Adipose tissue (tissue), 3 donors: ENCODE measurements around the gene KLHDC7B. TPM values are rescaled to one million over a fixed set of nuclear protein-coding genes. Genes with fewer than 3 reads are reported as not detected.
"Not testable (repeated sequence)": the region's sequence is repeated elsewhere in the genome, so short reads cannot be mapped to it uniquely, and the experiment has no call there.

ENCODE experiments used
- H3K27ac ChIP-seq: one replicate; pipeline ENCODE4 v1.5.1; 2013; ENCODE audit warnings: low read depth, low read length
- WGBS, 3 donors: extraction: QIAGEN DNeasy Blood & Tissue Kit; methylation state at CpG; one replicate each; pipeline ENCODE4 v1.1.7; 2013; 5-methylcytosine and 5-hydroxymethylcytosine counted together
- polyA plus RNA-seq, 3 donors: library from polyadenylated mRNA; stranded (reverse); fragments of 200-250 nt; gene quantifications; one replicate each; pipeline ENCODE4 v1.2.3, GENCODE V29; 2013
- donor health status: healthy with polysubstance abuse.
- donor health status: Bipolar disorder and iron deficiency.
- donor health status: healthy.

KLHDC7B gene
- polyA plus RNA-seq, 3 donors = 0.11 to 0.23 (median 0.21) TPM

- peak overlapping the region; percentile 94 for H3K27ac ChIP-seq
- 37 to 62% (median 37%) methylated on average over 29 of the region's 29 CpGs for WGBS, 3 donors
These were observed 18.6 kb upstream of the KLHDC7B start for GRCh38 chr22:50526834-50527801.

GRCh38 chr22:50527921-50528681 lies 17.6 kb upstream of the KLHDC7B start:
- WGBS, 3 donors = 89 to 90% (median 90%) methylated on average over 18 of the region's 18 CpGs
- no peak overlapping the region for H3K27ac ChIP-seq

GRCh38 chr22:50528682-50529415 lies 16.9 kb upstream of the KLHDC7B start:
- no peak overlapping the region for H3K27ac ChIP-seq
- 55 to 73% (median 72%) methylated on average over 14 to 15 of the region's 15 CpGs for WGBS, 3 donors

GRCh38 chr22:50529416-50529896 lies 16.2 kb upstream of the KLHDC7B start:
- peak overlapping the region; percentile 53 for H3K27ac ChIP-seq
- WGBS, 3 donors = 12 to 22% (median 16%) methylated on average over 49 to 50 of the region's 50 CpGs

GRCh38 chr22:50529897-50530579 lies 15.7 kb upstream of the KLHDC7B start, which contains the start of gene TYMP:
Gene TYMP (minus strand): TSS chr22:50530012. CDS start chr22:50529709, 303 bp downstream.
- 0 to 1% (median 1%) methylated on average over 74 to 92 of the region's 92 CpGs for WGBS, 3 donors
- peak within 1 kb of the TSS; percentile 98 for H3K27ac ChIP-seq

- peak overlapping the region; percentile 98 for H3K27ac ChIP-seq
- 1 to 3% (median 1%) methylated on average over 20 to 21 of the region's 21 CpGs for WGBS, 3 donors
These were observed 15.2 kb upstream of the KLHDC7B start for GRCh38 chr22:50530580-50530876.

- 1 to 5% (median 2%) methylated on average over 50 to 53 of the region's 53 CpGs for WGBS, 3 donors
- peak overlapping the region; percentile 98 for H3K27ac ChIP-seq
These were observed 14.7 kb upstream of the KLHDC7B start for GRCh38 chr22:50530877-50531545.

- WGBS, 3 donors = 0 to 1% (median 0%) methylated on average over 24 to 44 of the region's 44 CpGs
- H3K27ac ChIP-seq = peak overlapping the region; percentile 98
These were observed 14.1 kb upstream of the KLHDC7B start for GRCh38 chr22:50531546-50531961.

GRCh38 chr22:50531962-50532674 lies 13.6 kb upstream of the KLHDC7B start:
- H3K27ac ChIP-seq = peak overlapping the region; percentile 98
- 1 to 3% (median 2%) methylated on average over 51 to 56 of the region's 56 CpGs for WGBS, 3 donors

- WGBS, 3 donors = 65 to 84% (median 82%) methylated on average over 19 of the region's 19 CpGs
- H3K27ac ChIP-seq = peak overlapping the region; percentile 98
These were observed 12.6 kb upstream of the KLHDC7B start for GRCh38 chr22:50532824-50533796.

GRCh38 chr22:50533856-50534711 lies 11.6 kb upstream of the KLHDC7B start:
- 43 to 55% (median 44%) methylated on average over 21 of the region's 21 CpGs for WGBS, 3 donors

GRCh38 chr22:50535113-50535512 lies 10.6 kb upstream of the KLHDC7B start:
- no peak overlapping the region for H3K27ac ChIP-seq
- WGBS, 3 donors = 79 to 89% (median 87%) methylated on average over 7 of the region's 8 CpGs

More at GRCh38 chr22:50533856-50534711, 11.6 kb upstream of the KLHDC7B start:
- H3K27ac ChIP-seq = not testable (repeated sequence)

GRCh38 chr22:50536226-50536625 lies 9.5 kb upstream of the KLHDC7B start:
- no peak overlapping the region for H3K27ac ChIP-seq
- WGBS, 3 donors = 66 to 74% (median 73%) methylated on average over 3 of the region's 3 CpGs

GRCh38 chr22:50537765-50538164 lies 7.9 kb upstream of the KLHDC7B start:
- H3K27ac ChIP-seq = peak overlapping the region; percentile 93
- WGBS, 3 donors = 81 to 84% (median 82%) methylated on average over 13 of the region's 13 CpGs

- 75 to 81% (median 80%) methylated on average over 10 of the region's 10 CpGs for WGBS, 3 donors
These were observed 5.3 kb upstream of the KLHDC7B start for GRCh38 chr22:50540381-50540780.

More at GRCh38 chr22:50540381-50540780, 5.3 kb upstream of the KLHDC7B start:
- H3K27ac ChIP-seq = no peak overlapping the region
